CD4-positive, CD25-positive, alpha-beta regulatory T cell (primary cell): ENCODE results near the gene SH3GL1. TPM values are rescaled to one million over a fixed set of nuclear protein-coding genes. Genes with fewer than 3 reads are reported as not detected.

Source experiments
- ATAC-seq, 2 donors: fragments of 150-1000 bp; cut with Tn5 transposase; one replicate each; pipeline ENCODE4 v1.10.0; 2021; ENCODE audit warnings: low read depth in 2 of 2, moderate number of reproducible peaks in 2 of 2, moderate library complexity in 1 of 2
- DNase-seq, 3 donors: peaks; one replicate each; pipeline versions ENCODE4 v3.0.0 to v3.0.0-alpha.2; 2012 to 2022; ENCODE audit warnings: mixed read lengths in 1 of 3
- H3K27ac ChIP-seq: one replicate; pipeline ENCODE4 v1.7.0; 2013; ENCODE audit warnings: mild to moderate bottlenecking, low read length; ENCODE audit not compliant: insufficient read depth, poor library complexity, severe bottlenecking
- H3K27me3 ChIP-seq: one replicate; pipeline ENCODE4 v1.7.0; 2013; ENCODE audit warnings: low read length; ENCODE audit not compliant: control insufficient read depth, insufficient read depth
- H3K36me3 ChIP-seq: one replicate; pipeline ENCODE4 v1.7.0; 2013; ENCODE audit warnings: mild to moderate bottlenecking, low read length, moderate library complexity; ENCODE audit not compliant: control insufficient read depth, insufficient read depth
- H3K4me1 ChIP-seq: 2 replicates; pipeline ENCODE4 v1.7.0; 2013; ENCODE audit warnings: mild to moderate bottlenecking, low read length; ENCODE audit not compliant: insufficient read depth, control insufficient read depth, poor library complexity, severe bottlenecking
- H3K4me3 ChIP-seq: one replicate; pipeline ENCODE4 v1.7.0; 2013; ENCODE audit warnings: low read depth, mild to moderate bottlenecking, low read length, moderate library complexity
- H3K9me3 ChIP-seq, 2 experiments: 1 replicate in 1 of 2; 2 replicates in 1 of 2; pipeline ENCODE4 v1.7.0; 2013; ENCODE audit warnings: low read length in 2 of 2, mild to moderate bottlenecking in 1 of 2, moderate library complexity in 1 of 2; ENCODE audit not compliant: control insufficient read depth in 2 of 2
- H3K27ac Mint-ChIP-seq, 3 donors: one replicate each; pipeline ENCODE4 v1.8.0; 2020 to 2022; ENCODE audit warnings: mild to moderate bottlenecking in 3 of 3, mixed read lengths in 3 of 3, moderate library complexity in 2 of 3
- H3K27me3 Mint-ChIP-seq: one replicate; pipeline ENCODE4 v1.8.0; 2022; ENCODE audit warnings: mild to moderate bottlenecking, mixed read lengths
- H3K36me3 Mint-ChIP-seq: one replicate; pipeline ENCODE4 v1.8.0; 2020; ENCODE audit warnings: mixed read lengths
- H3K4me1 Mint-ChIP-seq, 4 donors: one replicate each; pipeline ENCODE4 v1.8.0; 2020 to 2022; ENCODE audit warnings: mixed read lengths in 4 of 4, mild to moderate bottlenecking in 1 of 4
- H3K4me3 Mint-ChIP-seq, 4 donors: one replicate each; pipeline ENCODE4 v1.8.0; 2020 to 2022; ENCODE audit warnings: mild to moderate bottlenecking in 4 of 4, mixed read lengths in 4 of 4, moderate library complexity in 3 of 4
- H3K9me3 Mint-ChIP-seq, 7 donors: one replicate each; pipeline ENCODE4 v1.8.0; 2020 to 2022; ENCODE audit warnings: mixed read lengths in 7 of 7, mild to moderate bottlenecking in 3 of 7, moderate library complexity in 2 of 7
- polyA plus RNA-seq, 4 donors: library from polyadenylated mRNA; unstranded; fragments of 300-500 nt; fragmentation: Illumina TruSeq; gene quantifications; one replicate each; pipeline ENCODE4 v1.2.3, GENCODE V29; 2021
- total RNA-seq: library from RNA; stranded (reverse); gene quantifications from one replicate; pipeline ENCODE4 v1.2.3, GENCODE V29; 2022

SH3GL1 gene
- total and polyA plus RNA-seq, 5 donors from 2014 or later: 13.4 to 54.0 (median 18.1) TPM

GRCh38 chr19:4360641-4361151 is 39.7 kb downstream of the SH3GL1 start:
- Mint-ChIP-seq H3K27me3 (no peaks in the 10 kb centered on the region), H3K27ac (no peak overlapping the region), H3K36me3 (peaks cover 6% of the 10 kb centered on the region), H3K4me3 (no peak overlapping the region), H3K9me3 (no peaks in the 10 kb centered on the region), H3K4me1 (peaks cover 0 to 2% (median 0%) of the 10 kb centered on the region in 4 donors)
- no peak overlapping the region for H3K4me3 ChIP-seq
- H3K27ac ChIP-seq: no peak overlapping the region
- H3K4me1 ChIP-seq: no peaks in the 10 kb centered on the region
- H3K36me3 ChIP-seq: peaks cover 44% of the 10 kb centered on the region
- DNase-seq (no peak), ATAC-seq (no peak)
- no peaks in the 10 kb centered on the region for H3K27me3 ChIP-seq
- no peaks in the 10 kb centered on the region for H3K9me3 ChIP-seq

- Histone ChIP-seq H3K4me1 (no peaks in the 10 kb centered on the region), H3K36me3 (peaks cover 39% of the 10 kb centered on the region), H3K27ac (no peak overlapping the region), H3K4me3 (no peak overlapping the region), H3K9me3 (no peaks in the 10 kb centered on the region), H3K27me3 (no peaks in the 10 kb centered on the region)
- H3K27ac Mint-ChIP-seq: no peak overlapping the region
- no peak for ATAC-seq
- H3K27me3 Mint-ChIP-seq: no peaks in the 10 kb centered on the region
- peaks cover 0 to 2% (median 0%) of the 10 kb centered on the region in 4 donors for H3K4me1 Mint-ChIP-seq
- H3K9me3 Mint-ChIP-seq: no peaks in the 10 kb centered on the region
- H3K4me3 Mint-ChIP-seq: no peak overlapping the region
- peaks cover 6% of the 10 kb centered on the region for H3K36me3 Mint-ChIP-seq
- DNase-seq: no peak
These were observed 40.2 kb downstream of the SH3GL1 start for GRCh38 chr19:4360081-4360569.

- peaks cover 0 to 2% (median 0%) of the 10 kb centered on the region in 4 donors for H3K4me1 Mint-ChIP-seq
These were observed 40.7 kb downstream of the SH3GL1 start for GRCh38 chr19:4359627-4360000.

GRCh38 chr19:4358709-4359626 is 41.4 kb downstream of the SH3GL1 start:
- H3K9me3 ChIP-seq: no peaks in the 10 kb centered on the region
- no peaks in the 10 kb centered on the region for H3K27me3 ChIP-seq
- H3K4me3 Mint-ChIP-seq: no peak overlapping the region
- H3K4me3 ChIP-seq: no peak overlapping the region
- no peak for ATAC-seq
- peaks cover 6% of the 10 kb centered on the region for H3K36me3 Mint-ChIP-seq
- DNase-seq: no peak
- H3K4me1 ChIP-seq: no peaks in the 10 kb centered on the region
- no peaks in the 10 kb centered on the region for H3K27me3 Mint-ChIP-seq
- peak overlapping the region in 1 of 3 donors; percentile 25 for H3K27ac Mint-ChIP-seq
- H3K4me1 Mint-ChIP-seq: peaks cover 0 to 2% (median 0%) of the 10 kb centered on the region in 4 donors
- peaks cover 34% of the 10 kb centered on the region for H3K36me3 ChIP-seq
- H3K9me3 Mint-ChIP-seq: no peaks in the 10 kb centered on the region
- H3K27ac ChIP-seq: no peak overlapping the region

More at GRCh38 chr19:4359627-4360000, 40.7 kb downstream of the SH3GL1 start:
- no peaks in the 10 kb centered on the region for H3K4me1 ChIP-seq
- peaks cover 36% of the 10 kb centered on the region for H3K36me3 ChIP-seq
- no peak for ATAC-seq
- no peak overlapping the region for H3K4me3 ChIP-seq
- H3K27ac ChIP-seq: no peak overlapping the region
- H3K4me3 Mint-ChIP-seq: no peak overlapping the region
- H3K36me3 Mint-ChIP-seq: peaks cover 6% of the 10 kb centered on the region
- H3K27ac Mint-ChIP-seq: no peak overlapping the region
- H3K27me3 Mint-ChIP-seq: no peaks in the 10 kb centered on the region
- H3K27me3 ChIP-seq: no peaks in the 10 kb centered on the region
- H3K9me3 ChIP-seq: no peaks in the 10 kb centered on the region
- no peak for DNase-seq
- no peaks in the 10 kb centered on the region for H3K9me3 Mint-ChIP-seq

GRCh38 chr19:4357921-4358326 is 42.4 kb downstream of the SH3GL1 start:
- Histone ChIP-seq H3K27me3 (no peaks in the 10 kb centered on the region), H3K9me3 (no peaks in the 10 kb centered on the region), H3K27ac (no peak overlapping the region), H3K4me3 (no peak overlapping the region), H3K4me1 (no peaks in the 10 kb centered on the region), H3K36me3 (peaks cover 24% of the 10 kb centered on the region)
- Mint-ChIP-seq H3K36me3 (peaks cover 6% of the 10 kb centered on the region), H3K4me1 (peaks cover 0 to 2% (median 0%) of the 10 kb centered on the region in 4 donors), H3K4me3 (no peak overlapping the region), H3K9me3 (no peaks in the 10 kb centered on the region), H3K27me3 (no peaks in the 10 kb centered on the region), H3K27ac (no peak overlapping the region)
- ATAC-seq (no peak), DNase-seq (no peak)

GRCh38 chr19:4357095-4357797 is 43.1 kb downstream of the SH3GL1 start:
- no peak overlapping the region for H3K27ac Mint-ChIP-seq

GRCh38 chr19:4354897-4355296 is 45.5 kb downstream of the SH3GL1 start:
- DNase-seq (no peak), ATAC-seq (no peak)
- H3K27ac ChIP-seq: no peak overlapping the region
- no peaks in the 10 kb centered on the region for H3K27me3 ChIP-seq
- H3K4me1 Mint-ChIP-seq: peaks cover 0 to 2% (median 0%) of the 10 kb centered on the region in 4 donors
- no peaks in the 10 kb centered on the region for H3K9me3 ChIP-seq
- no peaks in the 10 kb centered on the region for H3K4me1 ChIP-seq
- no peaks in the 10 kb centered on the region for H3K27me3 Mint-ChIP-seq
- H3K36me3 Mint-ChIP-seq: no peaks in the 10 kb centered on the region
- H3K4me3 ChIP-seq: no peak overlapping the region
- H3K4me3 Mint-ChIP-seq: no peak overlapping the region
- H3K27ac Mint-ChIP-seq: no peak overlapping the region
- peaks cover 3% of the 10 kb centered on the region for H3K36me3 ChIP-seq
- no peaks in the 10 kb centered on the region for H3K9me3 Mint-ChIP-seq

More at GRCh38 chr19:4357095-4357797, 43.1 kb downstream of the SH3GL1 start:
- H3K9me3 ChIP-seq: no peaks in the 10 kb centered on the region
- H3K4me3 ChIP-seq: no peak overlapping the region
- H3K4me1 ChIP-seq: no peaks in the 10 kb centered on the region
- ATAC-seq (no peak), DNase-seq (no peak)
- Mint-ChIP-seq H3K27me3 (no peaks in the 10 kb centered on the region), H3K4me3 (no peak overlapping the region), H3K36me3 (peaks cover 6% of the 10 kb centered on the region), H3K4me1 (peaks cover 0 to 4% (median 0%) of the 10 kb centered on the region in 4 donors), H3K9me3 (no peaks in the 10 kb centered on the region)
- H3K36me3 ChIP-seq: peaks cover 18% of the 10 kb centered on the region
- H3K27ac ChIP-seq: no peak overlapping the region
- no peaks in the 10 kb centered on the region for H3K27me3 ChIP-seq
